Raji (cell line): ENCODE data around the gene IL1RL2.

Source experiments
- POLR2A ChIP-seq: IDR thresholded peaks from 2 replicates; pipeline ENCODE4 v1.6.1; 2011; ENCODE audit warnings: low read depth, low read length, control low read depth; ENCODE audit not compliant: insufficient read depth

Gene IL1RL2

DNA sequence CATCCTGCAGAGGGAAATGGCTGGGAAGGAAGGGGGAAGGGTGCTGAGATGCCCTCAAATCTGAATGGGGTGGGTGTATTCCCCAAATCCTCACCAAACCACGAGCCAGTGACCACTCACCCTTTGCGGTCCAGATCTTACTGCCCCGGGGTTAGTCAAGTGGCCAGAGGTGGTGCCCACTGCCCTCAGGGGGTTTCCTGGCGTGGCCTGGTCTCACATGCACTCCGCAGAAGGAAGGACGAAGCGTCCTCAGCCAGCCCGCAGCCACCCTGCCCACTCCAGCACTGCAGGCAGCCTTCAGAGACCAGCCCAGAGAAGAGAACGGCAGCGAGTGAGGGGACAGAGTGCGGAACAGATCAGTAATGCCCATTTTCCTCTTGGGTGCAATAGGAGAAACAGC is 50.4 kb downstream of the IL1RL2 start:
- no peak for TF ChIP-seq POLR2A

DNA sequence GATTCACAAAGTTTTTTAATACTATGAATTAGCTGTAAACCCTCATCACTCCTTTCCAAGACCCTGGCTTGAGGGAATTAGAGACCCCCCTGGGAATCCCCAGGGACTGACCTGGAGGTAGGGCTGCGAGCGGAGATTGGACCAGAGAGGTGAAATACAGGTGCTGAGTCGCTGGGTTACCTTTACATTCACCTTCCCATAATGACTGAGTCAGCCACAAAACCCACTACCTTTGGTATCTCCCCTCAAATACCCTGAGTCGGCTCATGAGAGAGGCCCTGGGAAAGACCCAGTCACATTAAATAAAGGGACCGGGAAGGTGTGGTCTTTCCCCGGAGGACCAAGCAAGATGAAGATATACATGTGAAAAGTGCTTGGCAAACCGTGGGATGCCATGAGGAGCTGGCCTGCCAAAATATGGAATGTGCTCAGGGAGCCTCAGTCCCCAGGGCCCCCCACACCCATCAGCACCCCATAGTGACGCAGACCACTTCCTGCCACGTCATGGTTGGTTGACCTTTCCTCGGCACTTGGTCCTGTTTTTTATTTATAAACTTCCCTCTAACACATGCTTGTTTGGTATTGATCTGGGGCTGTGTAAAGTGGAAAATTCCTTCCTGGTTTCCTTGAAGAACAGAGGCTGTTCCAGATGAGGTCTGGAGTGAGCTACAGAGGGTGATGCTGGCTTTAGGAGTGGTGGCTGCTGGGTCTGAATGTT is 51.4 kb downstream of the IL1RL2 start:
- no peak for TF ChIP-seq POLR2A

- no peak for TF ChIP-seq POLR2A
Observed at GRCh38 chr2:102238778-102239177, 52.0 kb downstream of the IL1RL2 start.

DNA sequence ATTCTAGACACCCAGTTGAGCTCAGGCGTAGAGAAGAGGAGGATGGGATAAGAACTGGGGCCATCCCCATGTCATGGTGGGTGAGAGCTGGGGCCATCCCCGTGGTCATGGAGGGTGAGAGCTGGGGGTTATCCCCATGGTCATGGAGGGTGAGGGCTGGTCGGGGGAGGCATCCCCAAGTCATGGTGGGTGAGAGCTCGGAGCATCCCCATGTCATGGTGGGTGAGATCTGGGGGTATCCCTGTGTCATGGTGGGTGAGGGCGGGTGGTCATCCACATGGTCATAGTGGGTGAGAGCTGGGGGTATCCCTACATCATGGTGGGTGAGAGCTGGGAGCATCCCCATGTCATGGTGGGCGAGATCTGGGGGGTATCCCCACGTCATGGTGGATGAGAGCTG is 52.5 kb downstream of the IL1RL2 start:
- TF ChIP-seq POLR2A: no peak

GRCh38 chr2:102240640-102241370 is 54.0 kb downstream of the IL1RL2 start:
- TF ChIP-seq POLR2A: no peak

- TF ChIP-seq POLR2A: no peak
Observed at GRCh38 chr2:102241616-102242305, 54.9 kb downstream of the IL1RL2 start.

- TF ChIP-seq POLR2A: no peak
Observed at GRCh38 chr2:102245266-102246151, 58.7 kb downstream of the IL1RL2 start.

DNA sequence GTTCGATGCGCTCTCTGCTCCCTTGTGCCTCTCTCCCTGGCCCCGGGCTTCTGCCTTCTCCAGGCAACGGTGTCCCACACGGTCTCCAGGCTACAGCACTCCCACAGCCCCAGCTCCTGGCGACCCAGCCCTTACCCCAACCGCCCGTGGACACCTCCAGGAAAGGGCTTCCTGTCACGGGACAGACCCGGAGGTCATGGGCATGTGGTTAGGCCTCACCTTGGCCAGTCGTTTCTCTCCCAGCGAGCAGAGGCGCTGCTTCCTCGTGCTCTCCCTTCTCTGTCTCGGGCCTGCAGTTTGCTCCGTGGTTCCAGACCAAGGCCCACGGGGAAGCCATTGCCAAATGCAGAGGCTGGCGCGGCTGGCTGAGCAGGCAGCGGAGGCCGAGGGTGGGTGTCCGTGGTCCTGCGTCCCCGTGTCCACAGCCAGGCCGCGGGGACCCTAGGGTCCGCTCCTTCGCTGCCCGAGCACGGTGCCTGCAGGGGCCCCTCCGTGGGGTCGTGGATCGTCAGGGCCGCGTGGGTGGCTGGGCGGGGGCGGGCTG is 63.5 kb downstream of the IL1RL2 start:
- TF ChIP-seq POLR2A: no peak

- no peak for TF ChIP-seq POLR2A
Observed at GRCh38 chr2:102251042-102251848, 64.4 kb downstream of the IL1RL2 start.

- TF ChIP-seq POLR2A: no peak
Observed at GRCh38 chr2:102251849-102252203, 65.0 kb downstream of the IL1RL2 start.

DNA sequence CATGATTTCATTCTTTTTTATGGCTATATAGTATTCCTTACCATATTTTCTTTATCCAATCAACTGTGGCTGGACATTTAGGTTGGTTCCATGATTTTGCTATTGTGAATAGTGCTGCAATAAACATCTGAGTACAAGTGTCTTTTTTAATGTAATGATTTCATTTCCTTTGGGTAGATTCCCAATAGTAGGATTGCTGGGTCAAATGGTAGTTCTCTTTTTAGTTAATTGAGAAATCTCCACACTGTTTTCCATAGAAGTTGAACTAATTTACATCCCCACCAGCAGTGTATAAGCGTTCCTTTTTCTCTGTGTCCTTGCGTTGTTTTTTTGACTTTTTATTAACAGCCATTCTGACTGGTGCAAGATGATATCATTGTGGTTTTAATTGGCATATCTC is 65.4 kb downstream of the IL1RL2 start:
- TF ChIP-seq POLR2A: no peak

DNA sequence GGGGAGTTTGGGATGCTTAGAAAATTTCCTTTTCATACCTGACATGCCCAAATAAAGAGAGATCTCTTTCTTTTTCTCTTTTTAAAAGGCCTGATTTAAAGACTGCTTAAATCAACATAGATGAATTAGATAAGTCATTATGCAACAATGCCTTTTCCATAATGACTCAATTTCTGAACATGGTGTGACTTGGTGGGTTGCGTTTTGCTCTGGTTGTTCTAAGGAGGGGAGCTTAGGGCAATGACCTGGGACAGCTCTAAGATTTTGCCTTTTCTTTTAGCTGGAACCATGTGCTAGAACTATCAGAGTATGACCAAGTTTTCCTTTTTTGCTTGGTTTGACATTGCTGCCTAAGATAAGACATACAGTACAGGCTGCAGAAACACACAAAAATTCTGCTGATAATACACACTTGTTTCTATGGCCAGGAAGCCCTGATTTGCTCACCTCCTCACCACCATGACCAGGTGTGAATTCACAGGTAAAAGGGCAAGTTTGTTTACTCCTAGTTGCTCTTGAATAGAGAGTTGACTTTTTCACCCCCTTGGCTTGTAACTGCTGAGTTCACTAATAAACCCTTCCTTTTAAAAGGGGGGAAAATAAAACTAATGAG is 66.4 kb downstream of the IL1RL2 start:
- no peak for TF ChIP-seq POLR2A

DNA sequence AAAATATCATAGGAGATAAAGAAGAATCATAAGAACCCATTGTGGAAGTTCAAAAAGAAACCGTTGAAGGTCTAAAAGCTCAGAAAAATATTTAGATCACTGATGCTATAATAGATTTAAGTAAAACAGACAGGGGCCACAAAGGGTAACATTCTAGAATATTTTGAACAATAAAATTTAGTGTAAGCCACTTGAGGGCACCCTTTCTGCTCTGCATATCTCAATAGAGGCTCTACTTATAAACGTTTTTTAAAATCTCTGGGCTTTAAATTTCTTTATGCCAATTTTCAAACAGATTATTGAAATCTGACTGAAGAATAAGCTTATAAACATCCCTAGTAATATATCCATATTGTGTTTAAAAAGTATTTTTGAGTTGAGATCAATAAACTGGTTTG is 66.9 kb downstream of the IL1RL2 start:
- no peak for TF ChIP-seq POLR2A

DNA sequence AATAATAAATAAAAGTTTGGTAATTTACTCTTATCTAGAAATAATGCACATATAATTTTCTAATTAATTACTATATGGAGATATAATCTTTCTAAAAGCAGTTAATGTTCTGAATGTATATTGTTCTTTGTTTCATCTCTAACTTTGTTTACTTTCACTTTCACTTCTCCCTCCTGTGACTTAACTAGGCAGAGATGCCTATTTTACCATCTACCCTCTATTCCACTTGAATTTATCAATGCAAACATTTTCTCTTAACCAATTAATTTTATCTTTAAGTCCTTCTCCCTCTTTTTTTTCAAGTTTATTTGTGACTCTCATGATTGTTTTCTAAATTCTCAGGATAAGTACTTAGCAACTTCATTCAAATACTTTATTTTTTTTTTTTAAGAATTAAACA is 69.5 kb downstream of the IL1RL2 start:
- no peak for TF ChIP-seq POLR2A
